GM21390 (cell line): ENCODE results near the gene SPRED2.
A peak's percentile ranks its signal among the peaks of the same experiment; 100 is the strongest.
"Not testable (repeated sequence)": the region's sequence is repeated elsewhere in the genome, so short reads cannot be mapped to it uniquely, and the experiment has no call there.

Source experiments
- ATAC-seq: cut with Tn5 transposase; IDR thresholded peaks from one replicate; pipeline ENCODE4 v1.9.1; 2021; ENCODE audit not compliant: unreplicated experiment

Gene SPRED2

GRCh38 chr2:65349863-65350262 lies 82.5 kb downstream of the SPRED2 start:
- no peak for ATAC-seq

GRCh38 chr2:65347913-65348312 lies 84.5 kb downstream of the SPRED2 start:
- ATAC-seq, result no peak

- ATAC-seq, result no peak
Observed at GRCh38 chr2:65345631-65346030, 86.8 kb downstream of the SPRED2 start.

GRCh38 chr2:65344689-65345088 lies 87.7 kb downstream of the SPRED2 start:
- ATAC-seq, result no peak

GRCh38 chr2:65344182-65344581 lies 88.2 kb downstream of the SPRED2 start:
- ATAC-seq, result no peak

GRCh38 chr2:65343386-65343785 lies 89.0 kb downstream of the SPRED2 start:
- ATAC-seq, result no peak

GRCh38 chr2:65340898-65341681 lies 91.3 kb downstream of the SPRED2 start:
- ATAC-seq, result no peak

- no peak for ATAC-seq
Observed at GRCh38 chr2:65339648-65340047, 92.8 kb downstream of the SPRED2 start.

GRCh38 chr2:65338830-65339495 lies 93.4 kb downstream of the SPRED2 start:
- not testable (repeated sequence) for ATAC-seq

- ATAC-seq, result not testable (repeated sequence)
Observed at GRCh38 chr2:65337915-65338314, 94.5 kb downstream of the SPRED2 start.

- ATAC-seq, result no peak
Observed at GRCh38 chr2:65334714-65335113, 97.7 kb downstream of the SPRED2 start.

GRCh38 chr2:65331336-65332025 lies 100.9 kb downstream of the SPRED2 start:
- ATAC-seq, result no peak

- ATAC-seq, result no peak
Observed at GRCh38 chr2:65329525-65329924, 102.9 kb downstream of the SPRED2 start.

GRCh38 chr2:65326276-65326675 lies 106.1 kb downstream of the SPRED2 start:
- no peak for ATAC-seq

GRCh38 chr2:65325066-65325465 lies 107.3 kb downstream of the SPRED2 start:
- ATAC-seq, result no peak

GRCh38 chr2:65320946-65321345 lies 111.5 kb downstream of the SPRED2 start:
- ATAC-seq, result no peak

GRCh38 chr2:65320042-65320725 lies 112.2 kb downstream of the SPRED2 start:
- ATAC-seq, result peak; percentile 58

- ATAC-seq, result no peak
Observed at GRCh38 chr2:65319674-65320041, 112.7 kb downstream of the SPRED2 start.

GRCh38 chr2:65319072-65319673 lies 113.2 kb downstream of the SPRED2 start:
- ATAC-seq, result no peak

GRCh38 chr2:65317841-65318240 lies 114.6 kb downstream of the SPRED2 start:
- ATAC-seq, result no peak

GRCh38 chr2:65317351-65317750 lies 115.0 kb downstream of the SPRED2 start:
- not testable (repeated sequence) for ATAC-seq
